Measurements from ENCODE around the gene BEST3. TPM values are rescaled to one million over a fixed set of nuclear protein-coding genes. Genes with fewer than 3 reads are reported as not detected.

Gene BEST3
- total RNA-seq, 2 donors from 2014 or later: not detected

GRCh38 chr12:69657376-69658137 is 41.5 kb downstream of the BEST3 start:
- intact Hi-C loops (cut with DNase I, micrococcal nuclease): no loop called here
- DNase-seq: no peak
- no peak for ATAC-seq

- ATAC-seq: no peak
- intact Hi-C loops (cut with DNase I, micrococcal nuclease): no loop called here
- no peak for DNase-seq
Observed at GRCh38 chr12:69655616-69656340, 43.3 kb downstream of the BEST3 start.

- ATAC-seq (no peak), DNase-seq (no peak)
- intact Hi-C loops (cut with DNase I, micrococcal nuclease): no loop called here
Observed at GRCh38 chr12:69653703-69654102, 45.4 kb downstream of the BEST3 start.

- intact Hi-C loops (cut with DNase I, micrococcal nuclease): no loop called here
- ATAC-seq (no peak), DNase-seq (no peak)
Observed at GRCh38 chr12:69651922-69652321, 47.2 kb downstream of the BEST3 start.

GRCh38 chr12:69649529-69649928 is 49.6 kb downstream of the BEST3 start:
- no peak for ATAC-seq
- DNase-seq: no peak
- intact Hi-C loops (cut with DNase I, micrococcal nuclease): no loop called here

- intact Hi-C loops (cut with DNase I, micrococcal nuclease): no loop called here
- ATAC-seq (no peak), DNase-seq (no peak)
Observed at GRCh38 chr12:69648476-69648875, 50.6 kb downstream of the BEST3 start.

- intact Hi-C loops (cut with DNase I, micrococcal nuclease): no loop called here
- no peak for ATAC-seq
- DNase-seq: no peak
Observed at GRCh38 chr12:69647178-69647577, 51.9 kb downstream of the BEST3 start.

GRCh38 chr12:69645031-69645430 is 54.1 kb downstream of the BEST3 start:
- intact Hi-C loops (cut with DNase I, micrococcal nuclease): no loop called here
- DNase-seq (no peak), ATAC-seq (no peak)

GRCh38 chr12:69644511-69644910 is 54.6 kb downstream of the BEST3 start:
- no peak for DNase-seq
- ATAC-seq: no peak
- intact Hi-C loops (cut with DNase I, micrococcal nuclease): no loop called here

GRCh38 chr12:69642531-69642930 is 56.6 kb downstream of the BEST3 start:
- intact Hi-C loops (cut with DNase I, micrococcal nuclease): no loop called here
- ATAC-seq: no peak
- DNase-seq: no peak

GRCh38 chr12:69641546-69641945 is 57.6 kb downstream of the BEST3 start:
- ATAC-seq (no peak), DNase-seq (no peak)
- intact Hi-C loops (cut with DNase I, micrococcal nuclease): no loop called here

GRCh38 chr12:69639400-69640016 is 59.6 kb downstream of the BEST3 start:
- ATAC-seq (peak; percentile 89), DNase-seq (peak; percentile 32 to 67)
- intact Hi-C loops (cut with DNase I, micrococcal nuclease): loop anchor here in 1 of 2 donors (5.0 kb wide), 1 partner anchor 282 kb away; the partner anchor contains the start of gene YEATS4

- DNase-seq: no peak
- no peak for ATAC-seq
- intact Hi-C loops (cut with DNase I, micrococcal nuclease): no loop called here
Observed at GRCh38 chr12:69633061-69633460, 66.0 kb downstream of the BEST3 start.

- ATAC-seq (no peak), DNase-seq (no peak)
- intact Hi-C loops (cut with DNase I, micrococcal nuclease): no loop called here
Observed at GRCh38 chr12:69630191-69630590, 68.9 kb downstream of the BEST3 start.

- no peak for ATAC-seq
- no peak for DNase-seq
- intact Hi-C loops (cut with DNase I, micrococcal nuclease): no loop called here
Observed at GRCh38 chr12:69627501-69627900, 71.6 kb downstream of the BEST3 start.

GRCh38 chr12:69623970-69624369 is 75.1 kb downstream of the BEST3 start:
- intact Hi-C loops (cut with DNase I, micrococcal nuclease): no loop called here
- DNase-seq: no peak
- no peak for ATAC-seq

- intact Hi-C loops (cut with DNase I, micrococcal nuclease): no loop called here
- DNase-seq: no peak
- ATAC-seq: no peak
Observed at GRCh38 chr12:69621551-69621950, 77.6 kb downstream of the BEST3 start.

GRCh38 chr12:69620921-69621320 is 78.2 kb downstream of the BEST3 start:
- no peak for ATAC-seq
- intact Hi-C loops (cut with DNase I, micrococcal nuclease): no loop called here
- no peak for DNase-seq

GRCh38 chr12:69620077-69620476 is 79.0 kb downstream of the BEST3 start:
- no peak for ATAC-seq
- intact Hi-C loops (cut with DNase I, micrococcal nuclease): no loop called here
- DNase-seq: no peak

- ATAC-seq (no peak), DNase-seq (no peak)
- intact Hi-C loops (cut with DNase I, micrococcal nuclease): no loop called here
Observed at GRCh38 chr12:69619050-69619449, 80.1 kb downstream of the BEST3 start.

Data from left colon (tissue), 2 donors.